ENCODE data around the gene BET1L. TPM values are rescaled to one million over a fixed set of nuclear protein-coding genes. Genes with fewer than 3 reads are reported as not detected.
"Not testable (repeated sequence)": the region's sequence is repeated elsewhere in the genome, so short reads cannot be mapped to it uniquely, and the experiment has no call there.

Gene BET1L
- total RNA-seq, 1 experiment from 2014 or later = 89.0 TPM

DNA sequence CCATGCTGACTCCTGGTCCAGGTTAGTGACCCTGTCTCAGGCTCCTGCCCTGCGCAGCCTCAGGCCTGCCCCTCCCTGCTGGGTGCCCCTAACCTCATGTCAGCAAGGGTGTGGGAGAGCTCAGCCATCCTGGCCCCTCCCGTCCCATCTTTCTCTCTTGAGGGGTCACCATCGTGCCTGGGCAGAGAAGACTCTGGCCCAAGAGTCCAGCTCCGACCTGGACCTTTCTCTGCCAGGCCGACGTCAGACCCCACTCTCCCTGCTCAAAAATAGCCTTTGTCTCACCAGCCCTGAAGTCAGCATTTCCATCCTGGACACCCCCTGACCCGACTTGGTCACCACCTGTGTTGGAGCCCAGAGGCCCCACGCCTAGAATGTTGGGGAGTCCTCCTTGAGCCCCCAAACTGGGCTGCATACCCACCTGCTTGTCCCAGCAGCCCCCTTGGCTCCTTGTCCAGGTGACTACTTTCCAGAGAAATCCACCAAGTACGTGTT, 9.4 kb downstream of the BET1L start:
- Histone ChIP-seq H3K4me1 (ENCODE audit: control insufficient read depth, insufficient read depth, low read length) (no peaks in the 10 kb centered on the region), H3K36me3 (ENCODE audit: control insufficient read depth, insufficient read depth, low read length) (no peaks in the 10 kb centered on the region), H3K4me3 (ENCODE audit: low read depth in 2 of 2, low read length in 2 of 2) (no peak overlapping the region), H3K27me3 (ENCODE audit: control insufficient read depth, insufficient read depth, low read length) (no peaks in the 10 kb centered on the region), H3K27ac (ENCODE audit: low read length) (no peak overlapping the region), H3K9me3 (ENCODE audit: control insufficient read depth, insufficient read depth, low read depth, low read length) (no peaks in the 10 kb centered on the region)
- intact Hi-C loops (cut with micrococcal nuclease; ENCODE audit: unreplicated experiment) = no loop called here
- ChIA-PET POLR2A (no interaction called here), CTCF (no interaction called here)
- TF ChIP-seq, protein P1, sequence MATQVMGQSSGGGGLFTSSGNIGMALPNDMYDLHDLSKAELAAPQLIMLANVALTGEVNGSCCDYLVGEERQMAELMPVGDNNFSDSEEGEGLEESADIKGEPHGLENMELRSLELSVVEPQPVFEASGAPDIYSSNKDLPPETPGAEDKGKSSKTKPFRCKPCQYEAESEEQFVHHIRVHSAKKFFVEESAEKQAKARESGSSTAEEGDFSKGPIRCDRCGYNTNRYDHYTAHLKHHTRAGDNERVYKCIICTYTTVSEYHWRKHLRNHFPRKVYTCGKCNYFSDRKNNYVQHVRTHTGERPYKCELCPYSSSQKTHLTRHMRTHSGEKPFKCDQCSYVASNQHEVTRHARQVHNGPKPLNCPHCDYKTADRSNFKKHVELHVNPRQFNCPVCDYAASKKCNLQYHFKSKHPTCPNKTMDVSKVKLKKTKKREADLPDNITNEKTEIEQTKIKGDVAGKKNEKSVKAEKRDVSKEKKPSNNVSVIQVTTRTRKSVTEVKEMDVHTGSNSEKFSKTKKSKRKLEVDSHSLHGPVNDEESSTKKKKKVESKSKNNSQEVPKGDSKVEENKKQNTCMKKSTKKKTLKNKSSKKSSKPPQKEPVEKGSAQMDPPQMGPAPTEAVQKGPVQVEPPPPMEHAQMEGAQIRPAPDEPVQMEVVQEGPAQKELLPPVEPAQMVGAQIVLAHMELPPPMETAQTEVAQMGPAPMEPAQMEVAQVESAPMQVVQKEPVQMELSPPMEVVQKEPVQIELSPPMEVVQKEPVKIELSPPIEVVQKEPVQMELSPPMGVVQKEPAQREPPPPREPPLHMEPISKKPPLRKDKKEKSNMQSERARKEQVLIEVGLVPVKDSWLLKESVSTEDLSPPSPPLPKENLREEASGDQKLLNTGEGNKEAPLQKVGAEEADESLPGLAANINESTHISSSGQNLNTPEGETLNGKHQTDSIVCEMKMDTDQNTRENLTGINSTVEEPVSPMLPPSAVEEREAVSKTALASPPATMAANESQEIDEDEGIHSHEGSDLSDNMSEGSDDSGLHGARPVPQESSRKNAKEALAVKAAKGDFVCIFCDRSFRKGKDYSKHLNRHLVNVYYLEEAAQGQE (IDR thresholded peaks at IDR 0.05; ENCODE audit: insufficient read depth in 1 of 2, low read depth in 2 of 2, low read length in 1 of 2) = no peak
- TF ChIP-seq TCF7L2 (IDR thresholded peaks at IDR 0.05; ENCODE audit: low read depth, low read length) = no peak
- 0 out of 2 replicates have a peak, but pooled peaks have one; percentile 7 for ATAC-seq
- in situ Hi-C loops (cut with HindIII; ENCODE audit: low pct_unique_long_range_greater_than_20kb, low sequenced_read_pairs) = no loop called here
- no TSS peak for BruUV-seq (replicated peaks)
- DNase-seq (ENCODE audit: low read depth, low spot score) = no peak

GRCh38 chr11:196786-197731, 10.1 kb downstream of the BET1L start:
- no peaks in the 10 kb centered on the region for H3K27me3 ChIP-seq (ENCODE audit: control insufficient read depth, insufficient read depth, low read length)
- in situ Hi-C loops (cut with HindIII; ENCODE audit: low pct_unique_long_range_greater_than_20kb, low sequenced_read_pairs) = no loop called here
- ATAC-seq (peak; percentile 40), DNase-seq (ENCODE audit: low read depth, low spot score) (no peak)
- H3K36me3 ChIP-seq (ENCODE audit: control insufficient read depth, insufficient read depth, low read length) = no peaks in the 10 kb centered on the region
- BruUV-seq (replicated peaks) = no TSS peak
- TF ChIP-seq TCF7L2 (IDR thresholded peaks at IDR 0.05; ENCODE audit: low read depth, low read length) (no peak), SIN3A (IDR thresholded peaks at IDR 0.05; ENCODE audit: borderline replicate concordance, insufficient read depth, low read depth, low read length) (no peak), CTCF (IDR thresholded peaks at IDR 0.05) (no peak), POLR2AphosphoS5 (IDR thresholded peaks at IDR 0.05; ENCODE audit: low read depth, low read length) (no peak)
- TF ChIP-seq, protein P1 (IDR thresholded peaks at IDR 0.05; ENCODE audit: insufficient read depth in 1 of 2, low read depth in 2 of 2, low read length in 1 of 2) = no peak
- H3K4me3 ChIP-seq (ENCODE audit: low read depth in 2 of 2, low read length in 2 of 2) = no peak overlapping the region
- POLR2A ChIA-PET = no interaction called here
- no peaks in the 10 kb centered on the region for H3K4me1 ChIP-seq (ENCODE audit: control insufficient read depth, insufficient read depth, low read length)
- no peak overlapping the region for H3K27ac ChIP-seq (ENCODE audit: low read length)
- intact Hi-C loops (cut with micrococcal nuclease; ENCODE audit: unreplicated experiment) = no loop called here
- no peaks in the 10 kb centered on the region for H3K9me3 ChIP-seq (ENCODE audit: control insufficient read depth, insufficient read depth, low read depth, low read length)
- CTCF ChIA-PET = no interaction called here

- ATAC-seq; H3K27me3 ChIP-seq (ENCODE audit: control insufficient read depth, insufficient read depth, low read length); BruUV-seq (replicated peaks); H3K4me1 ChIP-seq (ENCODE audit: control insufficient read depth, insufficient read depth, low read length); POLR2A ChIA-PET; H3K9me3 ChIP-seq (ENCODE audit: control insufficient read depth, insufficient read depth, low read depth, low read length); intact Hi-C loops (cut with micrococcal nuclease; ENCODE audit: unreplicated experiment); H3K27ac ChIP-seq (ENCODE audit: low read length); H3K4me3 ChIP-seq (ENCODE audit: low read depth in 2 of 2, low read length in 2 of 2); in situ Hi-C loops (cut with HindIII; ENCODE audit: low pct_unique_long_range_greater_than_20kb, low sequenced_read_pairs); H3K36me3 ChIP-seq (ENCODE audit: control insufficient read depth, insufficient read depth, low read length); CTCF ChIA-PET; DNase-seq (ENCODE audit: low read depth, low spot score): not testable (repeated sequence)
These were observed 13.7 kb downstream of the BET1L start for GRCh38 chr11:193481-193880.

GRCh38 chr11:192674-193128, 14.5 kb downstream of the BET1L start, which contains the start of gene SCGB1C1:
Gene SCGB1C1 (plus strand): TSS chr11:193078. CDS start chr11:193100, 22 bp downstream.
- H3K4me1 ChIP-seq (ENCODE audit: control insufficient read depth, insufficient read depth, low read length); ATAC-seq; H3K9me3 ChIP-seq (ENCODE audit: control insufficient read depth, insufficient read depth, low read depth, low read length); DNase-seq (ENCODE audit: low read depth, low spot score); CTCF ChIA-PET; POLR2A ChIA-PET; H3K27me3 ChIP-seq (ENCODE audit: control insufficient read depth, insufficient read depth, low read length); H3K4me3 ChIP-seq (ENCODE audit: low read depth in 2 of 2, low read length in 2 of 2); BruUV-seq (replicated peaks); H3K27ac ChIP-seq (ENCODE audit: low read length); intact Hi-C loops (cut with micrococcal nuclease; ENCODE audit: unreplicated experiment); in situ Hi-C loops (cut with HindIII; ENCODE audit: low pct_unique_long_range_greater_than_20kb, low sequenced_read_pairs); H3K36me3 ChIP-seq (ENCODE audit: control insufficient read depth, insufficient read depth, low read length): not testable (repeated sequence)

Data from Panc1 (cell line).